ENCODE results near the gene HOXD1.

HOXD1 gene

DNA sequence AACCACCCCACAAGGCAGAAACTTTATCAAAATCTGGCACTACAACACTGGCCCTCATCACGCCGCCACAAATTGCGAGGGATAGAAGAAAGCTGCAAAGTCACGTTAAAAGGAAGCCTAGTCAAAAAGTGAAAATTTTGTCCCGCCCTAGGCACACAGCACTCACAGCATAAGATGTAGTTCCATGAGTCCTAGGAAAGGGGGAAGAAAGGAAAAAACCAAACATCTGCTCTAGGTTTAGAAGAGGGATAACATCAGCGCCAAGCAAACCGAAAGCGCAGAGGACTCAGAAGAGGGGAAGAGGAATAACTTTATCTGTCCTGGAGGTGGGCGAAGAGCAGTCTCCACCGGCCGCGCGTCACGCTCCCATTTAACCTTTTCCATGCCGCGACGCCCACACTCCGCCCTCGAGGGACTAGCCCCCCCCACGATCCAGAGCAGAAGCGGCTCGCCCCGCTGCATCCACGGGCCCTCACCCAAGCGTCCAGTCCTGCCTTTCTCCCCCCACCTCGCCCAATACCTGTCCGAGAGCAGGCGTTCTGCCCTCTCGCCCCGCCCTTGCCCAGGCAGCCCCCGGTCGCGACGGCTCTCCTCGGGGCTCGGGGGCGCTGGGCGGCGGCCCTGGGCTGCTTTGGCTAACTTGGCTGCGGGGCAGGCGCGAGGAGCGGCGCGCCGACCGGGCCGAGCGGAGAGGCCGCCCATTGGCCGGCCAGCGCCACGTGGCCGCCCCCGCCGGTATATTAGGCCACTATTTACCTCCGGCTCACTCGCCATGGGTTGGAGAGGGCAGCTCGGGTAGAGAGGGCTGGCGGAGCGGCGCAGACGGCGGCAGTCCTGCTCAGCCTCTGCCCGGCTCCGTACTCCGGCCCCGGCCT lies at the start of gene HOXD1:
Gene HOXD1 (plus strand): TSS at position 770 of the 875 bp plus-strand sequence. CDS start 134 bp downstream, outside the sequence.
- Mint-ChIP-seq H3K36me3 (ENCODE audit: low read depth) (no peaks in the 10 kb centered on the region), H3K27ac (no peak within 1 kb of the TSS), H3K9me3 (no peaks in the 10 kb centered on the region), H3K4me3 (peak within 1 kb of the TSS; percentile 76), H3K27me3 (ENCODE audit: low read depth) (peaks cover 81% of the 10 kb centered on the region), H3K4me1 (ENCODE audit: low read depth) (peaks cover 10% of the 10 kb centered on the region)
- DNase-seq (ENCODE audit: low spot score): no peak

DNA sequence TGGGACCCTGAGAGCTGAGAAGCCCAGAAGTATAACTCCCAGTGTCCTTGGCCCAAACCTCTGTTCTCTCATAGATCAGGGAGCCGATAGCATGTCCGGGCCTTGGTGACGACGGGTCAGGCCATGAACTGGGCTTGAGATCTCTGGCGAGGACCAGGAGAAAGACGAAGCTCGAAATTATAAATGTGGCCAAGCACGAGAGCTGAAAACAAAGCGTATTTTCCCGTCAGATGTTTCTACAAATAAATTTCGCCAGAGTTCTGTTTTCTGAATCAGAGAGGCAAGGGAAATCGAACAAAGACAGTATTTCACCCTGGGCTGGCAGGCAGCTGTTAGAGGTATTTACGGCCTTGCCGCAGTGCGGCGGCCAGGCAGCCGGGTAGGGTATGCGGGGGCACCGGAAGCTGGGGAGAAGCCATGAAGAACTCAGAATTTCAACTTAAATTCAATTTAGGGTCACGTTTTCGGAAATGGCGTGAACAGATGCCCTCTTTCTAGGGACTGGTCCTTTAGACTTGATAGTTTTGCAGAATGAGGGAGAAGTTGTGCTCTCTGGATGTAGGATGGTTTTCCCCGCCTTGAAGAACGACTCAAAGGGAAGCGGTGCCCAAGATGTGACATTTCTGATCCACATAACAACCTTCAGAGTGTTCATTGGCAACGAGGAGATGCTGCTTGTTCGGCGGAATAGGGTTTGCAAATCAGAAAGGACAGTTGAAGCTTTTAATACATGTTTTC lies 49.4 kb upstream of the HOXD1 start:
- Mint-ChIP-seq H3K27ac (peak overlapping the region; percentile 31), H3K4me3 (no peak overlapping the region), H3K27me3 (ENCODE audit: low read depth) (peaks cover 91% of the 10 kb centered on the region), H3K4me1 (ENCODE audit: low read depth) (peaks cover 21% of the 10 kb centered on the region), H3K36me3 (ENCODE audit: low read depth) (no peaks in the 10 kb centered on the region), H3K9me3 (no peaks in the 10 kb centered on the region)
- DNase-seq (ENCODE audit: low spot score): no peak

DNA sequence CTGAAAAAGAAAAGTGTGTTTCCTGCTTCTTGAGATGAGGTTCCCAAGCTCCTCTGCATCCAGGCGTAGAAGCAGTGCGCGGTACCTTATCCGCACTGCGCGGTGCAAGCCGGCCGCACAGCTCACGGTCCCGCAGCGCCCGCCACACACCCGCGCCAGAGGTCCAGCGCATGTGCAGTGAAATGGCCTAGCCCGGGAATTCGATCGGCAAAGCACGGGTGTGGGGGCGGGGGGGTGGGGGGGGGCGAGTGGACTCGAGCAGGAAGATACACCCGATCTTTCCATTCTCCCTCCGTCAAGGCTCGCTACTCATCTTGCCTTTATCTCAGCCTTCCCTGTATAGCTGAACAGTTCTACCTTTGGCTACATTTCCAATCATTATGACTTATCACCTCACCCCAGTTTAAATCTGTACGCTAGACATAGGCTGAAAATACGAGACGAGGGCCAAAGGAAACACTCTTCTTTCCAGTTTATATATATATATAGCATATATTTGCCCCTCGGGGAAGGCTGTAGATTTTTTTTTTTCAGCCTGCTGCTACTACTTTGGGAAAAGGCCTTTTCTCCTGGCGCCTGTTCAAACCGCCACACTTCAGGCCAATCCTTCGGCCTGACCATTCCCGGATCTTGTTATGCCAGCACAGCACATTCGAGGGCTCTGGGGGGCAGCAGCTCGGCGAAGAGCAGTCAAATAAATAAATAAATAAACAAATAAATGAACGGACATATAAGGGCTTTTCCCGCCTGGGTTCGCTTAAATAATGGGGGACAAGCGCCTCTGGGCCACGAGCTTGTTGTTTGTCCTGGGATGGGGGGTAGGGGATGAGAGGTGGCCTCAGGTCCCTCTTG lies 48.6 kb upstream of the HOXD1 start:
- DNase-seq (ENCODE audit: low spot score): no peak
- Mint-ChIP-seq H3K4me3 (no peak overlapping the region), H3K9me3 (no peaks in the 10 kb centered on the region), H3K27me3 (ENCODE audit: low read depth) (peaks cover 88% of the 10 kb centered on the region), H3K27ac (no peak overlapping the region), H3K4me1 (ENCODE audit: low read depth) (peaks cover 21% of the 10 kb centered on the region), H3K36me3 (ENCODE audit: low read depth) (no peaks in the 10 kb centered on the region)

DNA sequence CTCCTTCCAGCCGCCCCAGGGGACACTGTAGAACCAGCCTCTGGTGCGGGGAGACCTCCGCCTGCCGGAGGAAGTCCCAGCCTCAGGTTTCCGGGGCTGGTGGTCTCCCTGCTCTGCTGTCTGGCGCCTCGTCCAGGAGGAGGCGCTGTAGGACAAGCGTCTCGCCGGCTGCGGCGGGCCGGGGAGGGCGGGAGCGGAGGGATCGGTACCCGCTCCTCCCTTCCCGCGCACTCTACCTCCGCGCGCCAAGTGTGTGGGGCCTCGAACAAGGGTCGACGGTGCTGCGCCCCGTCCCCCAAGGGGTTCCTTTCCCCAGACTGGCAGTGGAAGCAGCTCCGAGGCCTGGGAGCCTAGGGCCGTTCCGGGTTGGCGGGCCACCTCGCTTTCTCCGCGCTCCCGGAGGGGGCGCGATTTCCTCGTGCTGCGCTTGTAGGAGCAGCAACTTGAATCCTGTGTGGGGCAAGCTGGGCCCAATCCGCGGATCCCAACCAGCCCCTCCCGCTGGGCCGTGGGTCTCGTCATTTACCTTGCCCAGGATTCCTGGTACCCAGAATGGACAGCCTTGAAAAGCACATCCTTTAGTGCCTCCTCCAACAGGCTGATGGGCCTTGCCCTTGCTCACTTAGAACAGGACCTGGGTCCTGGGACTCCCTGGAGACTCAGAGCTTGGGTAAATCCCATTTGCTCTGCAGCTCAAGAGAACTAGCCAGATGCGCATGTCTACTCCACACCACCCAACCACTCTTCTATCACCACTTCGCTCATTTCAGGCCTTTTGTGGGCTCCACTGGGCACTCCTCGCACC lies 47.8 kb upstream of the HOXD1 start:
- Mint-ChIP-seq H3K27ac (no peak overlapping the region), H3K9me3 (no peaks in the 10 kb centered on the region), H3K36me3 (ENCODE audit: low read depth) (no peaks in the 10 kb centered on the region), H3K4me1 (ENCODE audit: low read depth) (peaks cover 21% of the 10 kb centered on the region), H3K27me3 (ENCODE audit: low read depth) (peaks cover 88% of the 10 kb centered on the region), H3K4me3 (peak overlapping the region; percentile 12)
- peak; percentile 66 for DNase-seq (ENCODE audit: low spot score)

DNA sequence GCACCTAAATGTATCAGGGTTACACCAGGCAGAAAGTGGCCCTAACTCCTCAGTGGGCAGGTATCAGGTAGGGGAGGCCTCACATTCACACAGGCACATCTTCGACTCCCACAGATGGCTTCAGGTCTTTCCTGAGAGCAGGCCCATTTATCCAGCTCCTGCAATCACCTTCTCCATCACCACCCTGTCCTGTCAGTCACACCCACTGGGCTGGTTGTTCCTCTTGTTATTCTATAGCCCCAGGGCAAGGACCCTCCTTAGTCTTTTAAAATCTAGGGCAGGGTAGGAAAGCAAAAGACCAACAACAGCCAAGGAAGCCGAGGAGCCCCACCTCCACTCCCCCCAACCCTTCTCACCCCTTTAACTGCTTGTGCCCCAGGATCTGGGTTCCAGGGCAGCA lies 46.2 kb upstream of the HOXD1 start:
- H3K9me3 Mint-ChIP-seq: no peaks in the 10 kb centered on the region
- no peak overlapping the region for H3K4me3 Mint-ChIP-seq
- H3K4me1 Mint-ChIP-seq (ENCODE audit: low read depth): peaks cover 17% of the 10 kb centered on the region
- H3K27ac Mint-ChIP-seq: no peak overlapping the region
- no peaks in the 10 kb centered on the region for H3K36me3 Mint-ChIP-seq (ENCODE audit: low read depth)
- DNase-seq (ENCODE audit: low spot score): no peak
- H3K27me3 Mint-ChIP-seq (ENCODE audit: low read depth): peaks cover 90% of the 10 kb centered on the region

DNA sequence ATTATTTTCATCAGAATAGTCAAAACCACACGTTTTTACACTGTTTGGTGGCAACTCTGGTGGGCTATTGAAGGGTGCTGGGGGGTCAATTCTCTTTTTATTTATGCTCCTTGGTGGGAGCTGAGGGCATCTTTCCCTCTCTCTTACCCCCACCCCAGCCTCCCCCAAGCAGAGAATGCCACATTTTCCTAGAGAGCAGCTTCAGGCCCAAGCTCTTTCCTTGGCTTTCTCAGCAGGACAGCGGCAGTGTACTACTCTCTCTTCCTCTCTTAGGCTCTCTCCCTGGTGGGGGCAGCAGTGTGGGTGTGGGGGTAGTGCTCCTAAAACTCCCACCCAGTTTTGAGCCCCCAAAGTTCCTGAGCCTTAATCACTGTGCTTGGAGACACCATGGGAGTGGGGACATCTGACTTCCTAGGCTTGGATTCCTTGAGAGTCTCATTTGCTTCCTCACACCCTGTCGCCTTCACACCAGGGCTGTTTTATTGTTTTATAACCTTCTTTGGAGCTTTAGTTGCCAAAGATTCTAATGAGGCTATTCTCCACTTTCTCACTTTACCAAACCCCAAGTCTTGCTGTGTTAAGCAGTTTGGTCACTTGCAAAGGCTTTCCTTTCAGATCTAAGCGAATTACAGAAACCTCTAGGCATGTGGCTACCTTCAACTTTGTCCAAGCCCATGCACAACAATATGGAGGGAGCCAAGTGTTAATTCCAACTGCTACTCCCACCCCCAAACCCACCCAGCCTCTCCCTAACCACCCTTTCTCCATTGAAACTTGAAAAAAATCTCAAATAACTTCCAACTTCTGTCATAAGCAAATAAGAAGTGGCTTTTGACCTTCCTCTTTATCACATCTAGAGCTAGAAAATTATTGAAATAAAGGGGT lies 43.1 kb upstream of the HOXD1 start:
- Mint-ChIP-seq H3K4me1 (ENCODE audit: low read depth) (no peaks in the 10 kb centered on the region), H3K9me3 (no peaks in the 10 kb centered on the region), H3K4me3 (no peak overlapping the region), H3K27me3 (ENCODE audit: low read depth) (peaks cover 89% of the 10 kb centered on the region), H3K27ac (no peak overlapping the region), H3K36me3 (ENCODE audit: low read depth) (no peaks in the 10 kb centered on the region)
- no peak for DNase-seq (ENCODE audit: low spot score)

DNA sequence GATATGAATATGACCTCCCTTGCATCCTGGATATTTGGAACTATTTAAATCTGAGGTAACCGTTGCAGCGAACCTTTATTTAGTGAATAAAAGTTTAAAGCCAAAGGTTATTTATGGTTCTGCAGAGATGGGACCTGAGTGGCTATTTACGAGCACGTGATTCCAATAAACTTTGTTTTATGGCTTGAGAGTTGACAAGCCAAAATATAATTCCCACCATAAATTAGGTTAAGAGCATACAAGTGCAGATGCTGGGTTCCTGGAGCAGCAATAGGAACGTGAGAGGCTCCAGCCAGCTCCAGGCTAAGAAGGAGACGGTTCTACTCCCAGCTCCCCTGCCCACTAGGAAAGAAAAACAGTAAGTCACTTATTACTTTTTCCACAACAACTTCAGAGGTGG lies 42.4 kb upstream of the HOXD1 start:
- Mint-ChIP-seq H3K9me3 (no peaks in the 10 kb centered on the region), H3K4me1 (ENCODE audit: low read depth) (no peaks in the 10 kb centered on the region), H3K27me3 (ENCODE audit: low read depth) (peaks cover 92% of the 10 kb centered on the region), H3K36me3 (ENCODE audit: low read depth) (no peaks in the 10 kb centered on the region), H3K27ac (no peak overlapping the region), H3K4me3 (no peak overlapping the region)
- DNase-seq (ENCODE audit: low spot score): no peak

DNA sequence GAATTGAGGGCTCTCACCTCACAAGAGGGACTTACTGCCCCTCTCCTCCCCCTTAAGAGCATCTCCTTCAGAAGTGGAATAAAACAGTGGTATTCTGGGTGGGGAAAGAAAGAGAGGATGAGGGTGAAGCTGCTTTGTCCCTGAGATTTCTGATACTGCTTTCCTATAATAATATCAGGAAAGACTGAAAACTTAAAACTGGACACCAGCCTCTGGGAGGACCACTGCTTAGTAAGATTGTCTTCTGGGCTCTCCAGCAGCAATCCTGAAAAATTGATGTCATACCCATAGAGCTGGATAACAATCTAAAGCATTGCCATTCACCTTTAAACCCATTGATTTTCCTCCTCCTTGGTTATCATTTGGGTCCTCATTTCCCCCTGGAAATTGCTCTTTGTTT lies 41.8 kb upstream of the HOXD1 start:
- DNase-seq (ENCODE audit: low spot score): no peak
- no peak overlapping the region for H3K4me3 Mint-ChIP-seq
- no peak overlapping the region for H3K27ac Mint-ChIP-seq
- no peaks in the 10 kb centered on the region for H3K36me3 Mint-ChIP-seq (ENCODE audit: low read depth)
- peaks cover 92% of the 10 kb centered on the region for H3K27me3 Mint-ChIP-seq (ENCODE audit: low read depth)
- no peaks in the 10 kb centered on the region for H3K4me1 Mint-ChIP-seq (ENCODE audit: low read depth)
- H3K9me3 Mint-ChIP-seq: no peaks in the 10 kb centered on the region

DNA sequence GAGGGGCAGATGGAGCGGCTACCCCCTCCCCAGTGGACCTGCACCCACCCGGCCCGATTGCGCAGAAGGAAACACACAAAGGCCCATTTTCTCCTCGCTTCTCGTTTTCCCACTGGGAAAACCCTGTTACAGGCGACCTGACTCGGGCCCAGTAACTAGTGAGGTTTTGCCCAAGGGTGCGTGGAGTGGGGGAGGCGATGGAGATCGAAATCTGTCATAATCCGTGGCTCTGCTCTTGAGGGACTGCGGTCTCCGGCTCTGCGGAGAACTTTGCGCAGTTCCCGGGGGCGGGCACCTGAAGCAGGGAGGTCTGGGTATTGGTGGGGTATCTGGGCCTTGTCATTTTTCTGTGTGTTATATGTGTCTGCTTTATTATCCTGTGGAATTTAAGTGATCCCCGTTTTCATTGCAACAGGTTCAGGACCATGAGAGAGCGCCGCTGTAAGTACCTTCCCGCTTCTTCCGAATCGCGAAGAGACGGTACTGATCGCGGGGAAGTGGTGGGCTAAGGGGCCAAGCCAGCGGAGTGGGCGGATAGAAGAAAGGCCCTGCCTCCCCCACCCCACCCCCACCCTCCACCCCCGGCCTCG lies 41.2 kb upstream of the HOXD1 start:
- Mint-ChIP-seq H3K36me3 (ENCODE audit: low read depth) (no peaks in the 10 kb centered on the region), H3K27me3 (ENCODE audit: low read depth) (peaks cover 88% of the 10 kb centered on the region), H3K27ac (no peak overlapping the region), H3K9me3 (no peaks in the 10 kb centered on the region), H3K4me3 (no peak overlapping the region), H3K4me1 (ENCODE audit: low read depth) (no peaks in the 10 kb centered on the region)
- no peak for DNase-seq (ENCODE audit: low spot score)

DNA sequence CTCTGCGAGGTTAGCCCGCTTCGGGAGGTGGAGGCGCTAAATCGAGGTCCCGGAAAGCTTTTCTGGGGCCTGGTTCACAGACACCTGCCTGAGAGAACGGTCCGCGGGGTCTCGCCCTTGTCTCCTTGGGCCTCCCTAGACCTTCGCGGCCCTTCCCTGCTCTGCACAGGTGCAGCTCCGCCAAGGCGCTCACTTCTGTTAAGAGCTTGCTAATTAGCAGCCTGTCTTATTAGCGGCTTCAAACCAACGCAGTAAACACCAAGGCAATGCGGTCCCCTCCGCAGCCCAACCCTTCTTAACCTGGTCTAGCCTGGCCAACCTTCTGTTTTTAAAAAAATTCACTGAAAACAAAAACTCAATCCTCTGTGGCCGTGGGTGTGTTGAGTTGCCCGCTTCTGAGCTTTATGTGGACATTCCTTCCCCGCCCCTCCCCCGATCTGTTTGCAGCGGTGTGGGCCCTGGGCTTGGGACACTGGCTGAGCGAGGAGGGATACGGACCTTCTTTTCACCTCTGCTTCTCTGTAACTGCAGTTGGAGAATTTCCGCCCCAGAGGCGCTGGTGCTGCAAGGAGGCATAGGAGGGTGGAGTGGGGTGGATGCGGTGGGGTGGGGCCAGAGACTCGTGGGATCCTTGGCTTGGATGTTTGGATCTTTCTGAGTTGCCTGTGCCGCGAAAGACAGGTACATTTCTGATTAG lies 40.5 kb upstream of the HOXD1 start:
- DNase-seq (ENCODE audit: low spot score): no peak
- Mint-ChIP-seq H3K4me3 (no peak overlapping the region), H3K27ac (no peak overlapping the region), H3K36me3 (ENCODE audit: low read depth) (no peaks in the 10 kb centered on the region), H3K27me3 (ENCODE audit: low read depth) (peaks cover 88% of the 10 kb centered on the region), H3K4me1 (ENCODE audit: low read depth) (no peaks in the 10 kb centered on the region), H3K9me3 (no peaks in the 10 kb centered on the region)

DNA sequence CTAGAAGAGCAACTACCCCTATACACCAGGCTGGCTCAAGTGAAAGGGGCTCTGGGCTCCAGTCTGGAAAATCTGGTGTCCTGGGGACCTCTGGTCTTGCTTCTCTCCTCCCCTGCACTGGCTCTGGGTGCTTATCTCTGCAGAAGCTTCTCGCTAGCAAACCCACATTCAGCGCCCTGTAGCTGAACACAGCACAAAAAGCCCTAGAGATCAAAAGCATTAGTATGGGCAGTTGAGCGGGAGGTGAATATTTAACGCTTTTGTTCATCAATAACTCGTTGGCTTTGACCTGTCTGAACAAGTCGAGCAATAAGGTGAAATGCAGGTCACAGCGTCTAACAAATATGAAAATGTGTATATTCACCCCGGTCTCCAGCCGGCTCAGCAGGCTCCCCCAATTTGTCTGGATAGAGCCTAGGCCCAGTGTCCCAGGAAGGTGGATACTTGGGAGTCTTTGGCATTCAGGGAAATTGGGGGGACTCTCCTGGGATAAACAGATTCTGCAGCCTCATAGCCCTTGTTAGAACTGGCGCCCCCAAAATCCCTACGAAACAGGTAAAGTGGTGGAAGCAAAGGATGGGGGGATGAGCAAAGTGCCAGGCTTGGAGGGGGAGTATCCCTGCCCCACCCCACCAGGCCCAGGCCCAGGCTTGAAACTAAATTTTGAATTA lies 39.6 kb upstream of the HOXD1 start:
- H3K4me1 Mint-ChIP-seq (ENCODE audit: low read depth): no peaks in the 10 kb centered on the region
- peaks cover 88% of the 10 kb centered on the region for H3K27me3 Mint-ChIP-seq (ENCODE audit: low read depth)
- H3K36me3 Mint-ChIP-seq (ENCODE audit: low read depth): no peaks in the 10 kb centered on the region
- DNase-seq (ENCODE audit: low spot score): no peak
- H3K27ac Mint-ChIP-seq: no peak overlapping the region
- no peaks in the 10 kb centered on the region for H3K9me3 Mint-ChIP-seq
- H3K4me3 Mint-ChIP-seq: no peak overlapping the region
